HEK293T (cell line): ENCODE data around the gene DNAH1.

Experiments
- CTCF ChIA-PET: fragments of 350-600 bp; formaldehyde crosslinking; extraction: SDS; loops from one replicate; lab custom pipeline; 2021; ENCODE audit warnings: antibody characterized with exemption, inconsistent platforms; lab: Yijun Ruan, JAX
- POLR2A ChIA-PET: fragments of 350-600 bp; formaldehyde crosslinking; extraction: SDS; loops from one replicate; lab custom pipeline; 2020; ENCODE audit warnings: antibody characterized with exemption, inconsistent platforms; lab: Yijun Ruan, JAX
- DNase-seq: peaks from one replicate; pipeline ENCODE4 v3.0.0; 2012; ENCODE audit warnings: mixed read lengths; ENCODE audit errors: extremely low spot score
- ARNT ChIP-seq: fragments of 450-650 bp; IDR thresholded peaks from 2 replicates; pipeline ENCODE4 v1.6.1; 2017; ENCODE audit warnings: mild to moderate bottlenecking
- BHLHE40 ChIP-seq: fragments of 450-650 bp; IDR thresholded peaks from 2 replicates; pipeline ENCODE4 v1.6.1; 2016; ENCODE audit warnings: mild to moderate bottlenecking, moderate library complexity, borderline replicate concordance
- CTBP1 ChIP-seq: fragments of 450-650 bp; IDR thresholded peaks from 2 replicates; pipeline ENCODE4 v1.6.1; 2016; ENCODE audit warnings: borderline replicate concordance
- ELF4 ChIP-seq: fragments of 450-650 bp; IDR thresholded peaks from 2 replicates; pipeline ENCODE4 v1.6.1; 2017; ENCODE audit warnings: antibody characterized with exemption
- FOXA1 ChIP-seq: fragments of 450-650 bp; IDR thresholded peaks from 2 replicates; pipeline ENCODE4 v1.6.1; 2016; ENCODE audit warnings: mild to moderate bottlenecking
- FOXK2 ChIP-seq: fragments of 450-650 bp; IDR thresholded peaks from 2 replicates; pipeline ENCODE4 v1.6.1; 2016; ENCODE audit warnings: mild to moderate bottlenecking
- FOXM1 ChIP-seq: fragments of 450-650 bp; IDR thresholded peaks from 2 replicates; pipeline ENCODE4 v1.6.1; 2017; ENCODE audit warnings: mild to moderate bottlenecking, borderline replicate concordance
- HDGF ChIP-seq: fragments of 450-650 bp; IDR thresholded peaks from 2 replicates; pipeline ENCODE4 v1.6.1; 2017; ENCODE audit warnings: antibody characterized with exemption, borderline replicate concordance
- L3MBTL2 ChIP-seq: fragments of 450-650 bp; conservative IDR thresholded peaks from 2 replicates; pipeline ENCODE4 v1.6.1; 2016; ENCODE audit warnings: mild to moderate bottlenecking
- LEF1 ChIP-seq: fragments of 450-650 bp; IDR thresholded peaks from 2 replicates; pipeline ENCODE4 v1.6.1; 2017; ENCODE audit warnings: mild to moderate bottlenecking, borderline replicate concordance
- NFRKB ChIP-seq: fragments of 450-650 bp; IDR thresholded peaks from 2 replicates; pipeline ENCODE4 v1.6.1; 2016; ENCODE audit warnings: mild to moderate bottlenecking, moderate library complexity
- SP1 ChIP-seq: fragments of 450-650 bp; IDR thresholded peaks from 2 replicates; pipeline ENCODE4 v1.6.1; 2017
- SUZ12 ChIP-seq: fragments of 450-650 bp; IDR thresholded peaks from 2 replicates; pipeline ENCODE4 v1.6.1; 2016; ENCODE audit warnings: mild to moderate bottlenecking
- TARDBP ChIP-seq: fragments of 450-650 bp; IDR thresholded peaks from 2 replicates; pipeline ENCODE4 v1.6.1; 2016
- ZNF384 ChIP-seq: fragments of 450-650 bp; IDR thresholded peaks from 2 replicates; pipeline ENCODE4 v1.6.1; 2016
- TF ChIP-seq, protein P1 (sequence below): fragments of 450-650 bp; IDR thresholded peaks from 2 replicates; pipeline ENCODE4 v1.6.1; 2016

Gene DNAH1

DNA sequence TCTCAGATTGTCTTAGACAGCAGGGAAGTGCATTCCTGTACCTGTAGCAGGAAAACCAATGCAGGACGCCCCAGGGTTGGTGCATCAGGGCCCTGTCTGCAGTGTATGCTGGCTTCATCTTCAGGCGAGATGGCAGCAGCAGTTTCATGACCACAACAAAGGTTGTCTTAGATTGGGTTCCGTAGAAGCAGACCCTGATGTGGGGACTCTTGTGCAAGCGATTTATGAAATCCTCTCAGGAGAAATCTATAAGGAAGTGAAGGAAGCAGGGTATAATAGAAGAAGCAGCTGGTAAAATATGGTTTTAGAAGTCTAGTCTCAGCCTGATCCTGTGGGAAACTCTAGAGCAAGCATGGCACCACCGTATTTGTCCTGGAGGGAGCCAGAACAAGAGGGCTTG lies 25.0 kb downstream of the DNAH1 start:
- DNase-seq: no peak
- no peak for TF ChIP-seq ELF4
- TF ChIP-seq L3MBTL2: no peak
- TF ChIP-seq TARDBP: no peak
- no peak for TF ChIP-seq BHLHE40
- no peak for TF ChIP-seq NFRKB
- TF ChIP-seq HDGF: no peak
- no peak for TF ChIP-seq CTBP1
- TF ChIP-seq FOXA1: no peak
- TF ChIP-seq FOXM1: no peak
- TF ChIP-seq, protein P1, sequence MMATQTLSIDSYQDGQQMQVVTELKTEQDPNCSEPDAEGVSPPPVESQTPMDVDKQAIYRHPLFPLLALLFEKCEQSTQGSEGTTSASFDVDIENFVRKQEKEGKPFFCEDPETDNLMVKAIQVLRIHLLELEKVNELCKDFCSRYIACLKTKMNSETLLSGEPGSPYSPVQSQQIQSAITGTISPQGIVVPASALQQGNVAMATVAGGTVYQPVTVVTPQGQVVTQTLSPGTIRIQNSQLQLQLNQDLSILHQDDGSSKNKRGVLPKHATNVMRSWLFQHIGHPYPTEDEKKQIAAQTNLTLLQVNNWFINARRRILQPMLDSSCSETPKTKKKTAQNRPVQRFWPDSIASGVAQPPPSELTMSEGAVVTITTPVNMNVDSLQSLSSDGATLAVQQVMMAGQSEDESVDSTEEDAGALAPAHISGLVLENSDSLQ: no peak
- no peak for TF ChIP-seq FOXK2
- no peak for TF ChIP-seq LEF1
- no peak for TF ChIP-seq ZNF384
- TF ChIP-seq SUZ12: no peak
- ChIA-PET CTCF (no interaction called here), POLR2A (interaction anchor here (2.8 kb wide), 1 partner anchor 63 kb away, joined by 8 read pairs; the partner anchor contains the start of gene WDR82)

DNA sequence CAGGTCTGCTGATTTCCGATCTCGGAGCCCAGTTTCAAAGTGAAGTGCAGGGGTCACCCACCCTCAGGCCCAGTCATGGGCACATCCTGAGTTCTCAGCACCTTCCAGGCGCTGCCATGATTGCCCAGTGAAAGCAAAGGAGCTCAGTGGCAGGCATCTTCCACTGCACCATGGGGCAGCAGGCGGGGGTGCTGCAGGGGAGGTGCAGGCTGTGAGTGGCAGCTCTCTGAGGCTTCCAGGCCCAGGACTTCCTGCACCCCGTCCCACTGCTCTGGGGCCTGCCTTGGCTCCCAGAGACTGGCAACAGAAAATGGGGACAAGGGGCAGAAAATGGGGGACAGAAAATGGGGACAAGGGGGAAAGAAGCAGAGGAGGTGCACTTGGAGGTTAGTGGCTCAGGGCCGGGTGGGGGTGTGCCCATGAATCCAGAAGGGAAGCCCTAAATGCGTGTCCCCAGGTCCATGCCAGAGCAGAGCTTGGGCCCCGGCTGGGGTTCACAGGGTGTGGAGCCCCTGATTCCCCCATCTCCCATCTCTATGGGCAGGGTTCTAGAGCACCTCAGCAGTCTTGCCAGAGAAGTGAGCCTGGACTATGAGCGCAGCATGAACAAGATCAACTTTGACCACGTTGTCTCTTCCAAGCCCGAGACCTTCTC lies 28.0 kb downstream of the DNAH1 start:
- no peak for DNase-seq
- ChIA-PET CTCF (no interaction called here), POLR2A (no interaction called here)
- TF ChIP-seq ZNF384 (no peak), FOXA1 (no peak), SUZ12 (no peak), HDGF (no peak), NFRKB (no peak), L3MBTL2 (no peak), LEF1 (no peak), TARDBP (no peak), FOXK2 (no peak), ARNT (no peak), CTBP1 (no peak), SP1 (no peak), FOXM1 (no peak)

DNA sequence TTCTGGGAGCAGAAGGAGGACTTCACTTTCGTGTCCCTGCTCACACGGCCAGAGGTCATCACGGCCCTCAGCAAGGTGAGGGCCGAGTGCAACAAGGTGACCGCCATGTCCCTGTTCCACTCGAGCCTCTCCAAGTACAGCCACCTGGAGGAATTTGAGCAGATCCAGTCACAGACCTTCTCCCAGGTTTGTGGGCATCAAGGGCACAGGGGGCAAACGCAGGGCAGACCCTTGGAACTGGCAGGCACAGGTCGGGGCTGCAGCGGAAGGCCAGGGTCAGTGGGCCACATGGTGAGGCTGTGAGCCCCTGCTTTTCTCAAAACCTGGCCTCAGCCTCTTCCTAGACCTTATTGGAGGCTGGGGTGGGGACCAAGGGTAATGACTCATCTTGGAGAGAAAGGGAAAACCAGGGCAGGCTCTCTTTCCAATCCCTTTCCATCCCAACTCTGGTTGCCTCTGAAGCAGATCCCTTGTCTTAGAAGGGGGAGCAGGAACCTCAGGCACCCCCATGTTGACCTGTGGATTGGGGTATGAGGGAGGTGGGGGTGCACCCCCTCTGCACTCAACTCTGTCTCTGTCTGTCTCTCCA lies 29.5 kb downstream of the DNAH1 start:
- POLR2A ChIA-PET: no interaction called here

DNA sequence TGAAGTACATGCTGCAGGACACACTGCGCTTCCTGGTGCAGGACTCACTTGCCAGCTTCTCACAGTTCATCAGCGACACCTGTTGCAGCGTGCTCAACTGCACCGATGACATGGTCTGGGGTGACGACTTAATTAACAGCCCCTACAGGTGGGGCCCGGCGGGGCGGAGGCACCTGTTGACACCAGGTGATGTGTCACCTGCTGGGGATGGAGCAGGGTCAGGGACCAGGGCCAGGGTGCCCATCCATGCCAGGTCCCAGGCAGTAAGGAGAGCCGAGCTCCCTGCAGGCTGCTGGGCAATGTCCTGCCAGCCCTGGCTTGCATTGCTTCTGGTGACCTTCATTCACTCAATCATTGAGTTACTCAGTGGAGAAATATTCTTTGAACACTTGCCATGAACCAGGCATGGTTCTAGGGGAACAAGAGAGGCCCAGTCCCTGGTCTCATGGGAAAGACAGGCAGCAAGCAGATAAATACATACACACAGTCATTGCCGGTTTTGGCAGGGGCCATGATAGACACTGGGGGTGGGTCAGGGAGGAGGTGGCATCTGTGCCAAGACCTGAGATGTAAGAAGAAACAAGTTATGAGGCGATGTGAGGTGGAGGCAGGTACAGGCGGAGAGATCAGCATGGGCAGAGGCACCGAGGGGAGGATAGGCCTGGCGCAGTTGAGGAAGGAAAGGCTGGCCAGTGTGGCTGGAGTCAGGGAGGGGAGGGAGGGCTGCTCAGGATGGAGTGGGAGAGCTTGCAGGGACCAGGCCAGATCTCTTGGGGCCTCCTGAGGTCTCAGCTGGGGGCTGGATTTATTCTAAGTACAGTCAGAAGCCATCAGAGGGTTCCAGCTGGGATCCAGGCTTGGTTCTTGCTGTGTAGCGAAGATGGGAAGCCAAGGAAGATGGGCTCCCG lies 30.8 kb downstream of the DNAH1 start:
- POLR2A ChIA-PET: interaction anchor here (0.8 to 1.5 kb wide), 3 partner anchors 67 to 248 kb away, joined by 3 to 4 read pairs (median 3); partner anchors contain the start of gene POC1A
- DNase-seq: no peak
- CTCF ChIA-PET: no interaction called here
- no peak for TF ChIP-seq CTBP1

More for the DNA sequence above, 29.5 kb downstream of the DNAH1 start:
- no peak for TF ChIP-seq SP1
- TF ChIP-seq, protein P1: no peak
- TF ChIP-seq TARDBP: no peak
- TF ChIP-seq FOXK2: no peak
- no peak for TF ChIP-seq LEF1
- TF ChIP-seq L3MBTL2: no peak
- TF ChIP-seq ELF4: no peak
- TF ChIP-seq HDGF: no peak
- TF ChIP-seq FOXA1: no peak
- TF ChIP-seq FOXM1: no peak
- no peak for TF ChIP-seq ZNF384
- DNase-seq: no peak
- CTCF ChIA-PET: no interaction called here

DNA sequence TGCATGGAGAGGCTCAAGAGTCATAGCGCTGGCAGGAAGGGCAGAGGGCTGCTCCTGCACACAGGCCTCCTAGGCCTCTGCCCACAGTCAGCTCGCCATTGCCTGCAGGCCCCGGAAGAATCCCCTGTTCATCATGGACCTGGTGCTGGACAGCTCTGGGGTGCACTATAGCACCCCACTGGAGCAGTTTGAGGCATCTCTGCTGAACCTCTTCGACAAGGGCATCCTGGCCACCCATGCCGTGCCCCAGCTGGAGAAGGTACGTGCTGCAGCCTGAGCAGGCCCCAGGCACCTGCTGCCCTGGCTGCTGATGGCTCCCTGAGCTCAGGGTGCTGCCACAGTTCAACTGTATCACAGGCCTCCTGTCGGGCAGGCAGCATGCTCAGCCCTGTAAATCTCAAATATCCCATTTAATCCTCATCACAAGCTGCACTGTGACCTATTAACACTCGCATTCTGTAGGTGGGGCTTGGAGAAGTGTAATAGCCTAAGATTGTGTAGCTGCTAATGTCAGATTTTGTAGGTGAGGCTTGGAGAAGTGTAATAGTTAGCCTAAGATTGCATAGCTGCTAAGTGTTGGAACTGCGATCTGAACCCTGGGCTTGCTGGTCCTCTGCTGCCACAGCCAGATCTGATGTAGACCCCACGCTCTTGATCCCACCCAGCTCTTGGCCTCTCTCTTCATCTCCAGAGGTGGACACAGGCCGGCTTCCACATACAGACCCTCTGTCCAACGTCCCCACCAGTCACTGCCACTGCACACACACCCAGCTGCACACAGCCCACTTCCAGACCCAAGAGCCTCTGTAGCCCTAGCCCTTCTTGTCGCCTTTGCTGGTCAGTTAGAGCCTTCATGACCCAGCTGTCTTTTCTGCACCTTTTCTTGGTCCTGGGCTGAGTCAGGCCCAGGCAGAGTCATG lies 31.9 kb downstream of the DNAH1 start:
- no peak for DNase-seq
- CTCF ChIA-PET: interaction anchor here (0.7 kb wide), 1 partner anchor 117 kb away, joined by 3 read pairs; no protein-coding TSS in a partner anchor
- TF ChIP-seq FOXM1 (no peak), L3MBTL2 (no peak), SUZ12 (no peak), NFRKB (no peak), ZNF384 (no peak), TARDBP (no peak), BHLHE40 (no peak), FOXK2 (no peak), HDGF (no peak), ELF4 (no peak), SP1 (no peak), FOXA1 (no peak), ARNT (no peak), CTBP1 (no peak), LEF1 (no peak)
- TF ChIP-seq, protein P1: no peak
- POLR2A ChIA-PET: interaction anchor here (0.8 to 1.5 kb wide), 3 partner anchors 68 to 249 kb away, joined by 3 to 4 read pairs (median 3); partner anchors contain the start of gene POC1A
